ENCODE results near the gene PRDM15.

The PRDM15 gene

DNA sequence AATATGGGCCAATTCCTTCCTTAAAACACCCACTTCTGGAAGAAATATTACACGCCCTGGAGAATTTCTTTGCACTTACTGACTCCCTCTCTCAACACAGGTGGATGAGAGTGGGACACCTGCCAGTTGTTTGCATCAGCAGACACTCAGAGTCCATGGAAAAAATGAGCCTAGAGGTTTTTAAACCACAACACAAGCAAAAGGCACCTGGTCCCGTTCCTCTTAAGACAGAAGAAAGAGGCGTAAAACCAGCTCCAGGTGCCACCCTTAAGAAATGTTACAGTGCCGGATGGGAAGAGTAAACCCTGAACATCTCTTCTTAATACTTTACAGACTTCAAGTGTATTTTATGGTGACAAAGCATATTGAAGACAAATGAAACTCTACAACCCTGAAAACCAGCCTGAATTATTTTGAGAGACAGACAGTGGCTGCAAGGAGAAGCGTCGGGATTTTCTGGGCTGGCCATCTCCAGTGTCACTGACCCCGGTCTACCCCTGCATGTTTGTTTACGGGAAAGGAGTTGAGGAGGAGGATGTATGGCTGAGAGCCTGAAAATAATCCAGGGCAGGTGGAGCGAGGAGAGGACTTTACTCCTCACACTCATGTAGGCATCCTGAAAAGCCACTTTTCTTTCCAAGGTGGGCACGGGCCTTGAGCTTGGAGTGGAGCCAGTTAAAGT, 104.5 kb downstream of the PRDM15 start:
- no peak for DNase-seq

DNA sequence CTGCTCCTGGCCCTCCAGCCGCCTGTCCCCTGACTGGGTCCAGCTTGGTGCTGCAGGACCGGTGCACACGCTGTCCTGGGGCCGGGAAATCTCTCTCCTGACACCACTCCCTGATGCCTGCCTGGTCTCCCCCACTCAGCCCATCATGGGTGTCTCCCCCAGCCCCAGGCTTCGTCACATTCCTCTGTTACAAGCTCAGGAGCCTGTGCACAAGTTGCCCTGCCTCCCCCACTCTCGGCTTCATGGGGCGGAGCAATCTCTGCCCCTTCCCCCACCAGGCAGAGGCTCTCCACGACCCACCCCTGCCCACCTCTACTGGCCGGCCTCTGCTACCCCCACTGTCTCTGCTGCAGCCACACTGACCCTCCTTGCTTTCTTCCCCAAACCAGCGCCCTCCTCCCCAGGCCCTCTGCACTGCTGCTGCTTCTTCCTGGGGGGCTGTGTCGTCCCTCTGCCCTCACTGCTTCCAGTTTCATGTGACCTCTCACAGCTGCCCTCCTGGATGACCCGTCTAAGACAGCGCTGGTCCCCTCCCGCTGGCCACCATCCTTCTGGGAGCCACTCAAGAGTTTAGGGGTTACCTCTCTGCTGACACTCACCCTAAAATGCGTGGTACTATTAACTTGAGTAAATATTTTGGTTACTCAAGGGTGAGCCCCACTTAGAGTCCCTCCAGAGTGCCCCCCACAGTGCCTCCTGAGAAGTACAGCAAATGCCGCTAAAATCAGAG, 106.6 kb downstream of the PRDM15 start:
- DNase-seq = no peak

DNA sequence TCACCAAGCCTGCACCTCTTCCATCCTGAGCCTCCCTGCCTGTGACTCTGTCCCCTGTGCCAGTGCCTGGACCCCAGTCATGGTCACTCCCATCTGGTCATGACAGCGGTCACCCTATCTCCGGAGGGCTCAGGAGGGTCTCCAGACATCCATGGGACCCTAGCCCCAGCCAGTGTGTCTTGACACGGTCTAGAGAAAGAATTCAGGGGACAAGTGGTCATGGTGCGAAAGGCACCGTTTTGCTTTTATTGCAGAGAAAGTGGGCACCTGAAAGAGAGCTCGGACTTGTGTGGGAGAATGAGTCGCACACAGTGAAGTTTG, 107.6 kb downstream of the PRDM15 start:
- no peak for DNase-seq

DNA sequence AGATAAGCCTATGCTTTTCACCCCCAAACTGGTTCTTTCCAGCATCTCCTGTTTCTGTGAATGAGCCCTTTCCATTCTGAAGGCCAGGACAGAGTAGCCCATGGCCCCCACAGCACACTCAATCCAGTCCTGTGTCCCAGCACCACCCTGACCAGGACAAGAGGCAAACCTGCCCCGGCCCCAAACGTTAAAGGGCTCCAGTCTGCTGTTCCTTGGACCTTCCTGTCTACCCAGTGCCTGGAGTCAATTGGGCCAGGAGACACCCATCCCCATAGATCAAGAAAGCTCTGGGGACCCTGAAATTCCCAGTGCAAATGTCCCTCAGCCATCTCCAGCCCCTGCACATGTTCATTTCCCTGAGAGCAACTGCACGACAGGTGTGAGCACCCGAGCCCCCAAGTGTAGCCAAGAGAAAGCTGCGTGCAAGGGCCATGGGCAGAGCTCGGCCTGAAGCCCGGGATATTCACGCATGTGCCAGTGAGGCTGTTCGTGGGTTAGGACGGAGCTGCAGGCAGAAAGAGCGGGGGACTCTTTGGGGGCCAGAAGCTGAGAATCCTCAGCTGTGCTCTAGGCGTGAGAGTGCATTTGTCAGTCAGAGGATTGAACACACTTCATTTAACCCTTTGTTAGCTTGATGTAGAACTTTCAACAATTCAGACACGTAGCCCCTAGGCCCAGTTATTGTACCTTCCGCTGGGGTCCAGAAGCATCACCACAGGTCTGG, 108.1 kb downstream of the PRDM15 start:
- no peak for DNase-seq

DNA sequence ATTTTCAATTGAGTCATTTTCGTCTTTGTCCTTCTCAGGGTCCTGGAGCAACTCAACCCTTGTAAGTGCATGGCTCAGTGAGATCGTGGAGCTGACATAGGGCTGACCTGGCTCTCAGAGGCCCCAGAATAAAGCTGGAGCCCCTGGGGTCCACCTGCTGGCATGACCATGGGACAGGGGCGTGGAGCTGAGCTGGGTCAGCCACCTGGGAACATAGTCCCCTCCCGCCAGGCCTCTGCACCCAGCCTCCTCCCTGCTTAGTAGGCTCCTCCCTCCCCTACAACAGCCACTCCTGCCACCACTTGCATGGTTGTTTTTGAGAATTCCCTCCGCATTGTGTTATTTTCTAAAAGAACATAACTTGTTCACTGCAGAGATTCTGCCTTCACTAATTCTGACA, 109.2 kb downstream of the PRDM15 start:
- DNase-seq = no peak

DNA sequence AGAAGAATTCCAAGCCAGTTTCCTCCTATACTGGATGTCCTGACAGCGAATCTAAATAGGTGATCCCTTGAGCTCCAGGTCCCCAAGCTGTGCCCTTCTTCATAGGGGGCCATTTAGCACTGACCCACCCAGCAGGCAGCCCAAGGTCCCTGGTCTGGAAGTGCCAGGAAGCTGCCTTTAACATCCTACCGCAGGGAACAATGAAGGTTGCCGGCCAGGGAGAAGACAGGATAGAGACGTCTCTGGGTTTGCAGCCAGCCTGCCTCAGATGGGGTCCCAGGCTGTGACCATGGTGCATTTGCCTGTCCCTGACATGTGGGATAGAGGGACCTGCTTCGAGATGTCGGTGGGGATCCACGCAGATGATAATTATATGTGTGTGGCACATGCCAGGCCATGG, 109.6 kb downstream of the PRDM15 start:
- DNase-seq = no peak

DNA sequence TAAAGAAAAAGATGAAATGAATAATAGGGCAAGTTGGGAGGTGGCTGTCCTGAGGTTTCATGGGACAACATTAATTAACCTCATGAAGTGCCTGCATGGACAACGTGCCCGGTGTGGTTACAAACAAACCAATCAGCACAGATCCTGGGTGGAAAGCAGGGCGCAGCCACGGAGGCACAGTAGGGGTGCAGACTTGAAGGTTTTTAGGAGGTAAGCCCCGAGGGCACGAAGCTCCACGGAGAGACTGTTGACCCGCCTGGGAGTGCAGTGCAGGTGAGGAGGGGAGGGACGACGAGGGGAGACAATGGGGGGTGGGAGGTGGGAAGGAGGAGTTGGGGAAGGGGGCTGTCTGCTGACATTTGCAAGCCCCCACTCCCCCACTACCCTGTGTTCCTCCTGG, 110.0 kb downstream of the PRDM15 start:
- no peak for DNase-seq

DNA sequence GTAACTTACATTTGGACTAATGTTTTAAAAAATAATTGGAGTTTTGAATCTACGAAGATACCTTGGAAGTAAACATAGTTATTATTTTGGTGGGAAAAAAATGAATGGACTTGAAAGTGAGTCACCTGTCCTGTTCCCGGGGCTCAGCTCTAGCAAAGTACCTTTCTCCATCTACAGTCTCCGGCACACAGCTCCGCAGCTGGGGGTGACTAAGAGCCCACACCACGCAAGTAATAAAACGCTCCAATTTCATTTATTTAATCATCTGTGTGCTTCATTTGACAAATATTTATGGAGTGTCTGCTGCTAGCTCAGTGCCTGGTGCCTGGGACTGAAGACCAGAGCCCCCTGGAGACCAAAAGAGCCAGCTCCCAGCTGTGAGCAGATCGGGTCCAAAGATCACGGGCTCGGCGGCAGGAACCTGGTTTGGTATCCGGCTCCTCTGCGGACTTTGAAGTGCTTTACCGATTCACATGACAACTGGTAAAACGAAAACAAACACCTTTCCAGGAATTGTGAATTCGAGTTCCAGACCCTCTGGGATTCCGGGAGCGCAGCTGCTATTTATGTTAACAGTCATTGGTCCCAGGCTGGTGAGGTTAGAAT, 110.6 kb downstream of the PRDM15 start:
- DNase-seq = no peak

DNA sequence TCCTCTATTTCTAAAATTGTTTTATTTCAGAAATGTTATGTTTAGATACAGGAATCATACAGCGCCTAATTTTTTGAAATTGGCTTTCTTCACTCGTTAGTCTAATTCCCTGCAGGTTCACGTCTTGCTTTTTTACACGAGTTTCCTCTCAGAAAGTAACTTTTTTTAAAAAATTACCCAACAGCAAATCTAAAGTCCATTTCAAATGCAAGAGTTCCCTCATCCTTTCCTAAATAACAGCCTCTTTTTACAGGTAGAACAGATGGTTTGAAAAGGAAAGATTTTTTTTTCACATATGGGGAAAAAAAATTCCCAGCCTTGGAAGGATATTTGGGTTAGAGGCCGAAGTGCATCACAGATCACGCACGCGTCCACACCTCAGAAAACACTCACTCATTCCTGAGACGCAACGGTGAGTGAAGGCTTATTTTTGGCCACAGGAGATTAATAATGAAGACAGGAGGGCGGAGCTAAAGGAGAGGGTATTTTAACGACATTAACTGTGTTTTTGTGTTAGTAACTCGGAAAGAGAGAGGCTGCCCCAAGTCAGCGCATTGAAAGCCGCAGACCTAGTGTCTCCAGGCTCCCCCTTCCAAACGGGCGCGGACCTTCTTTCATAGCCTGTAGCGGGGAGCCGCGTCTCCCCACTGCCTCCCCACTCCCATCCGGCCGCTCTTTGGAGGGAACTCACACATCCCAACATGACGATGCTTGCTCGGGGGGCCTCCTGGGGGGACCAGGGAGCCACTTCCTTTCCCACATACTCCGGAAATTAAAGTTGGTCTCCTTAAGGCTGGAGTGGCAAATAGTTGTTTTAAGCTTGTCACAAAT, 111.3 kb downstream of the PRDM15 start:
- no peak for DNase-seq

DNA sequence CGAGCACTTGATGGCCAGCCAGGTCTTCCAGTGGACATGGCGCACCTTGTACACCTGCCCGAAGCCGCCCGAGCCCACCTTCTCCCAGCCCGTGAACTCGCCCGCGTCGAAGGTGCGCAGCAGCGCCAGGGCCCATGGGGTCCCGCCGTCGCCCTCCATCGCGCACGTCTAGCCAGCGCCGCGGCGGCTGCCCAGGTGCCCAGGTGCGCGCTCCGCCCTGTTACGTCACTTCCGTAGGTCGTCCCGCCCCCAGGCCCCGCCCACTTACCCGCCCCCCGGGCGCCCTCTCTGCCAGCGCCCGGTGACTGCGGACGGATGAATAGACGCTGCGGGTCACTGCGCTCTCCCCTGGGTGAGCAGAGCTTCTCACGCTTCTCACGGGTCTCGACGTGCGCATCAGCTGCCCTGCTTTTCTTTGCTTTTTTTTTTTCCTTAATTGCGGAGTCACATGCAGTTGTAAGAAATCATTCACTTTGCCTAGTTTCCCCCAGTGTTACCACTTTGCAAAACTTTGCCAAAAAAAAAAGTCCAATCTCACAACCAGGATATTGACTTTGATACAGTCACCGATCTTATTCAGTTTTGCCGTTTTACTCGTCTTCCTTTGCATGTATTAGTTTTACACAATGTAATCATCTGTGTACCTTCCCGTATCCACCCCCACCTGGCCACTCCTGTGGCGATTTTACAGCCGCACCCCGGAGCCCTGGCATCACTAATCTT, 112.1 kb downstream of the PRDM15 start, which contains the start of gene RIPK4:
RIPK4 (minus strand) TSS at position 170 of the 723 bp plus-strand sequence; CDS start at position 159, 11 bp downstream.
- DNase-seq = peak in 3 of 4 experiments; percentile 28 to 38 (median 30)

DNA sequence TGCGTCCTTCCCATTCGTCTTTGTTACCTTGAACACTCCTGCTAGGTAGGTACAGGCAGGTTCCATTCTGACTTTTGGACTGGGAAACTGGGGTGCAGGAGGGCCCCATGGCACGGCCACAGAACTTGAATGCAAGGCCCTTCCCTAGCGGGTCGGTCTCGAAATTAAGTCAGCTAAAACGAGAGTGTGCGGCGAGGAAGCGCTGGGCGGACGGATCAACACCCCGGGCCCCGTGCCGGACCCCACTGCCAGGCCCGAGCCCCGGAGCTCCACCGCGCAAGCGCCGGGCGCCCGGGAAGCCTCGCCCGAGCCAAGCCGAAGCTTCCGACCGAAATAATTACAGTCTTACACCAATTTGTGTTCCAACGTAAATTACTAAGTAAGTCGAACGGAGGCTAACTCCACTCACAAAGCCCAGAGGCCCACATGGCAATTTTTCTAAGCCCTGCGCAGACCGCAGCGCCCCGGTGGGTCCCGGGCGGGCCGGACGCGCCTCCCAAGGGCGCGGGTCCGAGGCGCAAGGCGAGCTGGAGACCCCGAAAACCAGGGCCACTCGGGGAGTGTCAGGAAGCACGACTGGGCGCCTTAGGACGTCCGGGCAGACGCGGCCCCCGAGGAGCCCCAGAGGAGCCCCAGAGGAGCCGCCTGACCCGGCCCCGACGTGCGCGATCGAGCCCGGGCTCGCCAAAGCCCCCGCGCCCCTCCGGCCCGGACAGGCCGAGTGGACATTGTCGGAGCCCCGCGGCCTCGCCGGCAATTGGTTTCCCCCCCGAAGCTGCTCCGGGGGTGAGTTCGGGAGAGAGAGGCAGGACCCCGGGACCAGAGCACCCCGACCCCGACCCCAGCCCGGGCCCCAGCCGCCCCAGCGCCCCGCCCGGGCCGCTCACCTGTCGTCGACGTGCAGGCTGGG, 112.9 kb downstream of the PRDM15 start:
- DNase-seq = no peak

DNA sequence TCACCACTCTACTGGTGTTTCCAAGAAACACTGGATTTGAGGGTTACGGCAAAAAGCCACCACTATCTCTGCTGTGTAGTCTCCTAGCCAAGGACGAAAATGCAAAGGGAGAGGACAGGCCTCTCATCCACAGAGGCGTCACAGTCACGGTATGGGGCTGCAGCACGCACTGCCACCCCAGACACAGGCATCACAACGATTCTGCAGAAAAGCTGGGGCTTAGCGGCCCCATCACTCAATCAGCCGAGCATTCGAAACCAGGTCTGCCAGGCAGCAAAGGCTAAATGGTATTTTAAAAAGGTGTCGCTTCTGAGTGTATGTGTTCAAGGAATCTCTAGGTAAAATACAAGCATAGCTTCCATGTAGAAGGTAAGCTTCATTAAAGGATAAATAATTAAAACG, 113.7 kb downstream of the PRDM15 start:
- DNase-seq = no peak

DNA sequence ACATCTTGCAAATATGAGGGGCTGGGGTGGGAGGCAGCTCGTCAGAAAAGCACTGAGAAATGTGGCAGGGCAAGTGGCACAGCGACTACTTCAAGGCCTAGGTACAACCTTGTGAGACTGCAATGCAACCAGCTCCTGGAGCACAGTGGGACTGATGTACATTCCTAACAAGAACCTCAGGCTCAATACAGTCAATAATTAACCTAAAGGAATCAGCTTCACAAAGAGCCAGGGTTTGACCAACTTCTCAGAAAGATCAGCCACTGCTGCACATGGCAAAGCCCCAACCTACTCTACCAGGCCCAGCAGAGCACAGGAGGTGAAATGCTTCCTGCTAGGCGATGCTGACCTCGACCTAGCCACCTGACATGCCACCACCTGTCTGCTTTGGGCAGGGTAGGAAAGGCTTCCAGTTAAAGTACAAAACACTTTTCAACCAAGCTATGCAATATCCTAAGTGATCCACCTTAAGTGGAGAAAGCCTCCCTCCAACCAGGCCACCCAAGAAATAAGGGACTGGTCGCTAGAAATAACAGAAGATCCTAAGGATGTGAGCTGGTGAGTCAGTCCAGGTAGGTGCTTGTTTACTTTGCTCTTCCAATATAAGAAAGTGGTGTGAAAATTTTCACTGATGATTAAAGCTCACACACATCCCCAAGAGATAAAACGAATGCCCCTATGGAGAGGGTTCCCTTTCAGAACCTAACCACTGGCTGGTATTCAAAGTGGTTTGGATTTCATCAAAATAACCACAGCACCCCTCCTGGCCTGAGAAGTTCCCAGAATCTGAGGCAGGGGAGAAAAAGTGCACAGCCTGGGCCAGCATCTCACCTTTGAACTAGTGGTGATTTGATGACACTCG, 114.4 kb downstream of the PRDM15 start:
- DNase-seq = no peak

DNA sequence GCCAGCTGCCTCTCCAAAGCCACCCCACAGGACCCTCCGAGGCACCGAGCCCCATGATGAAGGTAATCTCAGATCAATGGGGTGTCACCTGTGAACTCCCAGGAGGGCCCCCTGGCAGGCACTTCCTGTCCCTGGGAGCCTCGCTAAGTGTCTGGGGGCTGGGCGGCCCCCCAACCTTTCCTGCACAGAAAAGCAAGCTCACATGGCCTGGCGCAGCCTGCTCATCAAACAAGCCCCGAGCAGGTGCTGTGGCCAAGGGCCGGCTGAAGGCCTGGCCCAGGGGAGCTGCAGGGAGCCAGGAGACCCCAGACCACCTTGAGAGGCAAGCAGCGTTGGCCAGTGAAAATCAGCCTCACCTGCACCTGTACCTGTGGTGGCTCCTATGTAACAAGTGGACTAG, 115.1 kb downstream of the PRDM15 start:
- no peak for DNase-seq

DNA sequence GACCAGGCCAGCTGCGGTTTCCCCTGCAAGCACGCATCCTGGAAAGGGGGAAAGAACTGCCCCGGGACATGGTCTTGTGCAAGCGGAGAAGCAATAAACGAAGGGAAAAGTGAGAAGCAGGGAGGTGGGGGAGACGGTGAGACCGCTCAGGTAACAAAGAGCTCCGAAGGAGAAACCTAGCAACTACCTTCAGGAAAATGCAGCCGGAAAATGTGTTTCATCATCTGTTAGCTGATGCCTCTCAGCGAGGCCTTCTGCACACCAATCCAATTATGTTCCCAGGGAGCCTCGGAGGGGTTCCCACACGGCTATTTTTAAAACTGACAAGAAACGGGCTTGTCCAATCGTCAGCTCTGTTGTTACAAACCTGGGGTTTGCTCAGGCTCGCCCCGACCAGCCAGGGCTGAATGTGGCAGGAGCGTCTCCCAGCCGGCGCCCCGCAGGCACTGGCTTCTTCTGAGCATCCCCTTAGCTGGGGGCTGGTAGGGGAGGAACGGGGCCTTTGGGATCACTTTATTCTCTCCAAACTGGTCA, 115.7 kb downstream of the PRDM15 start:
- DNase-seq = no peak

DNA sequence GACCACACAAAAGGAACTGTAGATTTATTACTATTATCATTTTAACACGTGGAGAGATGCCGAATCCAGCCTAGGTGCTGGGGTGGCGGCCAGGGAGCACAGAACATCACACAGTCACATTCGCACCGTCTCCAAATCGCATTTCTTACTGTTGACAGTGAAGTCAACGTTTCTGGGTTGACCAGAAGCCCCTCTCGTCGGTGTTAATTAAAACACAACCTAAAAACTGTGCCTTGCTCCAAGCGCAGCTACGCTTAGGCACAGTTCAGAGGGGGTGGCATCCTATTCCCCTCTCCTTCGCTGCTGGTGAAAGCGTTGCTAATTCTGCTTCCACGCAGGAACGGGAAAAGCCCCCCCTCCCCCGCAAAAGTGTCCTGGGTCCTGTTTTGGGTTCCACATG, 116.4 kb downstream of the PRDM15 start:
- no peak for DNase-seq

DNA sequence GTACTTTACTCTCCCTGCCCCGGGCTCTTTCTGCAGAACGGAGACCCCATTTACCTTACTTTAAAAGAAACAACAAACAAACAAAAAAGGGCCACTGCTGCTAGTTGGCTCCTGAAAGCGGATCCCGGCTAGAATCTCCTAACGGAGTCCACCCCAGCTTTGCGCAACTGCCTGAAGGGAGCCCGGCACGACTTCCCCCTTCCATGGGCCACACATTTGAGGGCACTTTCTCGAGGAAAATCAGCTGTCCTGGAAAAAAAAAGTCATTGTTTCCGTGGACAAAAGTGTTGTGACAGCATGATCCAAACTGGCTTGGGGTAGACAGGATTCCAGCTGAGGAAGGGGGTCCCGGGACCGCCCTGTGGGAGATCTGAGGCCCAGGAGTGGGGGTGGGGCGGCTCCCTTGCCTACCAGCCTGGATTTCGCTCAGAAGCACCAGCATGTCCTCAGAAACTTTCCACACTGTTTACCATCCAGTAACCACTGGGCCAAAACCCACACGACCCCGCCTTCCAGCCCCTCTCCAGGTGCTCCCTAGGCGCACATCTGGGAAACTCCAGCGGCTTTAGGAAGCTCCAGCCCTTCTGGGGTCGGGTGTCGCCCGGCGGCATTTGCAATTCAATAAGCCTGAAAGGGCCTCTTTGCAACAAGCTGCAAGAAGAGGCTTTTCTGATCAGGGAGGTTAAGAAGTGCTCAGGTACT, 117.1 kb downstream of the PRDM15 start:
- no peak for DNase-seq

DNA sequence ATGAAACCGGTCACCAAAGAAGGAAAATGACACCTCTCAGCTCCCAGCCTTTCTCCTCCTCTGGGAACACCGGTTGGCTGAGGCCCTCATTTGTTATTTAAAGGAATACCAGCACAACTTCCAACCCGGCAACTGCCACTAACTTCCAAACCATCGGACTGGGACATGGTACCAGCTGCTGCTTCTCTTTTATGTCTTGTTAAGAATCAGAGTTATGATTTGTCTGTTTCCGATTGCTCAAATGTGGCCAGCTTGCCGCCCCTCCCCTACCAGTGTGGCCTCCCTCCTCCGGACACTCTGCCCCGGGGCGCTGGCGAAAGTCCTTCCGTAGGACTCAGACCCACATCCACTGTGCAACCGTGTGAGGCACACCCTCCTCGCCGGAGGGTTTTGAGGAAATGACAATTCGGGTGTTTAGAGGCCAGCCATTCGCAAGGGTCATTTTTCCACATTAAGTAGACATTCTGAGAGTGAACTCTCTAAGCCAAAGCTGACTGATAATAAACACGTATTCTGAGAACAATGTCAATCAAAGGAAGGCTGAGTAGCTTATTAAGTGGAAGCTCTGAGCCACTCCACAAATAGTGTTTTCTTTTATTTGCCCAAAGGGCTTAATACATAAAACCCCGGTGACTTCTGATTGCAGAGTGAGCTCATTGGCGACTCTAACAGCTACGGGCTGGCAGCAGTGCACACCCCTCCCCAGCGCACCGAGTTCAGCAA, 117.8 kb downstream of the PRDM15 start:
- DNase-seq = no peak

Measured in activated CD4-positive, CD25-positive, alpha-beta regulatory T cell (primary cell).